SU-DHL-6 (cell line): Measurements from ENCODE around the gene AKR1C1.
"Not testable (repeated sequence)": the region's sequence is repeated elsewhere in the genome, so short reads cannot be mapped to it uniquely, and the experiment has no call there.

Source experiments
- H2AFZ ChIP-seq: fragments of 200-600 bp; sonication (generic); 2 replicates; pipeline ENCODE4 v1.6.1; 2014; ENCODE audit warnings: low read depth, mild to moderate bottlenecking, moderate library complexity, mixed read lengths, antibody characterized with exemption, low read length; ENCODE audit not compliant: severe bottlenecking
- H3F3A ChIP-seq: fragments of 200-600 bp; shearing (Covaris generic); 2 replicates; pipeline ENCODE4 v1.6.0; 2016; ENCODE audit warnings: antibody characterized with exemption, mild to moderate bottlenecking; ENCODE audit not compliant: insufficient read depth
- H3K27ac ChIP-seq: fragments of 200-600 bp; sonication (generic); 2 replicates; pipeline ENCODE4 v1.5.1; 2016; ENCODE audit warnings: low read depth, mild to moderate bottlenecking, low read length, moderate library complexity, mixed read lengths
- H3K27me3 ChIP-seq: fragments of 200-600 bp; sonication (generic), shearing (Covaris generic); 2 replicates; pipeline ENCODE4 v1.6.0; 2014; ENCODE audit warnings: mild to moderate bottlenecking, low read length
- H3K36me3 ChIP-seq: fragments of 200-600 bp; sonication (generic); 2 replicates; pipeline ENCODE4 v1.6.1; 2014; ENCODE audit warnings: mild to moderate bottlenecking, low read length, mixed read lengths
- H3K4me2 ChIP-seq: fragments of 300-600, 200-600 bp; shearing (Covaris generic), sonication (generic); 2 replicates; pipeline ENCODE4 v1.6.0; 2014; ENCODE audit warnings: low read length, low read depth, mild to moderate bottlenecking; ENCODE audit not compliant: poor library complexity, severe bottlenecking
- H3K4me3 ChIP-seq: fragments of 200-600 bp; sonication (generic); 2 replicates; pipeline ENCODE4 v1.5.1; 2014; ENCODE audit warnings: antibody characterized with exemption, low read length, mild to moderate bottlenecking, mixed read lengths; ENCODE audit not compliant: insufficient read depth, poor library complexity, severe bottlenecking
- H3K79me2 ChIP-seq: fragments of 200-600 bp; sonication (generic); 2 replicates; pipeline ENCODE4 v1.6.1; 2014; ENCODE audit warnings: mild to moderate bottlenecking, low read length, moderate library complexity; ENCODE audit not compliant: insufficient read depth
- H3K9ac ChIP-seq: fragments of 200-600 bp; sonication (generic); 2 replicates; pipeline ENCODE4 v1.7.0; 2014; ENCODE audit warnings: mild to moderate bottlenecking, low read length
- H3K9me2 ChIP-seq: fragments of 200-600 bp; sonication (generic); replicated peaks from 2 replicates; pipeline ENCODE4 v1.6.1; 2014; ENCODE audit warnings: low read length; ENCODE audit not compliant: insufficient read depth
- H3K9me3 ChIP-seq: fragments of 200-600 bp; sonication (generic); 2 replicates; pipeline ENCODE4 v1.6.1; 2014; ENCODE audit warnings: low read length, mixed read lengths; ENCODE audit not compliant: insufficient read depth
- H4K20me1 ChIP-seq: fragments of 200-600 bp; sonication (generic); 2 replicates; pipeline ENCODE4 v1.6.1; 2014; ENCODE audit warnings: low read depth, mild to moderate bottlenecking, antibody characterized with exemption, low read length, moderate library complexity, mixed read lengths
- EZH2phosphoT487 ChIP-seq: fragments of 200-600 bp; sonication (generic), shearing (Covaris generic); conservative IDR thresholded peaks from 2 replicates; pipeline ENCODE4 v1.6.1; 2018; ENCODE audit warnings: mild to moderate bottlenecking, antibody characterized with exemption, low read length, moderate library complexity, mixed read lengths
- TF ChIP-seq, protein P1 (sequence below): fragments of 200-600 bp; sonication (generic); IDR thresholded peaks from one replicate; pipeline ENCODE4 v1.5.1; 2017; ENCODE audit warnings: antibody characterized with exemption, mild to moderate bottlenecking, low read length, moderate library complexity; ENCODE audit not compliant: insufficient read depth, poor library complexity, severe bottlenecking

AKR1C1 gene

DNA sequence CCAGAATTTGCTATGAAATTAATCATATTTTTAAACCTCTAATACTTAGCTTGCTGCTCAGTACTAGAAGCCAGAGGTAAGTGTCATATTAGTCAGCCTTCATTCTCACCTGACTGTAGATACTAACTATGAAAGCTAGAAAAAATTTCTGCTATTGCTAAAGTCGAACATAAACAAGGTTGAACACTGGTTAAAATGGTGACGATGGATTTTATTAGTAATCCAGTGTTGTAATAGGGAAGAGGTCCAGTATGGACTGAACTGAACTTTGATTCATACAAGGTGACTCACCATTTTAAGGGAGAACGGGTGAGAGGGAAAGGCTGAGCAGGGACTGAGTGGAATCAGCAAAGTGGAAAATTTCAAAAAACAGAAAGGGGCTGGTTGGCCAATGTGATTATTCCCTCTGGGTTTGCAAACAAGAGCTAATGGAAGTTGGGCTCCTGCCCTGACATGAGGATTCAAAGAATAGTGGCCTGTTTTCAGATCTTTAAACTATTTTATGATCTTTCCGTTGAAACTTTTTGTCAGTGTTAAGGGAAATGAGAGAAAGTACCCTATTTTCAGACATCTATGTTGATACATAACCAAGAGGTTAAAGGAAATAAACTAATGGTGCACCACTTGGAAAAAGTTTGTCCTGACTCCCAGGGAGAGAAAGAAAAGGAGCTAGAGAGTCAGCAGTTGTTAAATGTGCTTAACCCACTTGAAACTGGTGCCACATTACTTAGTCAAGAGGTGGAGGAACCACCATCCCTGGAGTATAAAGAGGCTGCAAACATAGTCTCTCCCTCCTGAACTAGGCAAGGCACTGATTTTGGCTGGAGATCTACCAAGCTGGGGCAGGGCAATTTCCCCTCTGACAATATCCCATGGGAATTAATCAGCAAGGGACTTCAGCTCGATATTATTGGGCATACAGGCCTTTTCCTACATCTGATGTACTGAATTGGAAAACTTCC, 15.3 kb upstream of the AKR1C1 start:
- Histone ChIP-seq H3K9ac (no peak overlapping the region), H3K79me2 (no peaks in the 10 kb centered on the region), H3K4me2 (no peak overlapping the region), H3K27me3 (no peaks in the 10 kb centered on the region), H4K20me1 (no peaks in the 10 kb centered on the region), H3K9me3 (no peaks in the 10 kb centered on the region), H3K27ac (no peak overlapping the region), H2AFZ (no peak overlapping the region), H3F3A (no peaks in the 10 kb centered on the region), H3K36me3 (no peaks in the 10 kb centered on the region), H3K9me2 (no peaks in the 10 kb centered on the region), H3K4me3 (no peak overlapping the region)
- TF ChIP-seq, protein P1, sequence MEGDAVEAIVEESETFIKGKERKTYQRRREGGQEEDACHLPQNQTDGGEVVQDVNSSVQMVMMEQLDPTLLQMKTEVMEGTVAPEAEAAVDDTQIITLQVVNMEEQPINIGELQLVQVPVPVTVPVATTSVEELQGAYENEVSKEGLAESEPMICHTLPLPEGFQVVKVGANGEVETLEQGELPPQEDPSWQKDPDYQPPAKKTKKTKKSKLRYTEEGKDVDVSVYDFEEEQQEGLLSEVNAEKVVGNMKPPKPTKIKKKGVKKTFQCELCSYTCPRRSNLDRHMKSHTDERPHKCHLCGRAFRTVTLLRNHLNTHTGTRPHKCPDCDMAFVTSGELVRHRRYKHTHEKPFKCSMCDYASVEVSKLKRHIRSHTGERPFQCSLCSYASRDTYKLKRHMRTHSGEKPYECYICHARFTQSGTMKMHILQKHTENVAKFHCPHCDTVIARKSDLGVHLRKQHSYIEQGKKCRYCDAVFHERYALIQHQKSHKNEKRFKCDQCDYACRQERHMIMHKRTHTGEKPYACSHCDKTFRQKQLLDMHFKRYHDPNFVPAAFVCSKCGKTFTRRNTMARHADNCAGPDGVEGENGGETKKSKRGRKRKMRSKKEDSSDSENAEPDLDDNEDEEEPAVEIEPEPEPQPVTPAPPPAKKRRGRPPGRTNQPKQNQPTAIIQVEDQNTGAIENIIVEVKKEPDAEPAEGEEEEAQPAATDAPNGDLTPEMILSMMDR = no peak
- TF ChIP-seq EZH2phosphoT487 = no peak

GRCh38 chr10:4951512-4952162, 11.6 kb upstream of the AKR1C1 start:
- H3K4me2 ChIP-seq, H3K27ac ChIP-seq, H3F3A ChIP-seq, H3K27me3 ChIP-seq, H3K9ac ChIP-seq, H3K4me3 ChIP-seq, H4K20me1 ChIP-seq, H3K9me3 ChIP-seq, H3K9me2 ChIP-seq, H3K79me2 ChIP-seq, H2AFZ ChIP-seq, H3K36me3 ChIP-seq: not testable (repeated sequence)

DNA sequence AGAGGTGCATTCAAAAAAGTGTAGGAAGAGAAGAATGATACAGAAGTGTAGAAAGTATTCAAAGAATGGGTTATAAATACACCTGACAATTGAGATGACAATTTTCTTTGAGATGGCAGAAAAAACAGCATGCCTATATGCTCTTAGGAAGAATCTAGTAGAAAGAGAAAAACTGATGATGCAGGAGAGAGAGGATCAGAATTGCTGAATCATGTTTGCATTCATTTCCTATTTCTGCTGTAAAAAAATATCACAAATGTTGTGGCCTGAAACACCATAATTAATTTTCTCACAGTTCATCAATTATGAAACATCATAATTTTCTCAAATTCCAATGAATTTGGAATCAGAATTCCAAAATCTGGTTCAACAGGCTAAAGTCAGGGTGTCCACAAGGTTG, 9.8 kb upstream of the AKR1C1 start:
- H3K27me3 ChIP-seq = no peaks in the 10 kb centered on the region
- no peak for TF ChIP-seq EZH2phosphoT487
- TF ChIP-seq, protein P1 = no peak

GRCh38 chr10:4956088-4956487, 7.1 kb upstream of the AKR1C1 start:
- not testable (repeated sequence) for H3K79me2 ChIP-seq, H3K27me3 ChIP-seq, H3K9ac ChIP-seq, H3K9me2 ChIP-seq, H3K9me3 ChIP-seq, H3F3A ChIP-seq, H3K4me3 ChIP-seq, H3K4me2 ChIP-seq, H2AFZ ChIP-seq, H3K36me3 ChIP-seq, H4K20me1 ChIP-seq, H3K27ac ChIP-seq

More for the DNA sequence above, 9.8 kb upstream of the AKR1C1 start:
- Histone ChIP-seq H3K27ac (no peak overlapping the region), H3K79me2 (no peaks in the 10 kb centered on the region), H3K9me2 (no peaks in the 10 kb centered on the region), H3K9ac (no peak overlapping the region), H4K20me1 (no peaks in the 10 kb centered on the region), H3F3A (no peaks in the 10 kb centered on the region), H3K9me3 (no peaks in the 10 kb centered on the region), H3K4me3 (no peak overlapping the region), H3K4me2 (no peak overlapping the region), H3K36me3 (no peaks in the 10 kb centered on the region), H2AFZ (no peak overlapping the region)

DNA sequence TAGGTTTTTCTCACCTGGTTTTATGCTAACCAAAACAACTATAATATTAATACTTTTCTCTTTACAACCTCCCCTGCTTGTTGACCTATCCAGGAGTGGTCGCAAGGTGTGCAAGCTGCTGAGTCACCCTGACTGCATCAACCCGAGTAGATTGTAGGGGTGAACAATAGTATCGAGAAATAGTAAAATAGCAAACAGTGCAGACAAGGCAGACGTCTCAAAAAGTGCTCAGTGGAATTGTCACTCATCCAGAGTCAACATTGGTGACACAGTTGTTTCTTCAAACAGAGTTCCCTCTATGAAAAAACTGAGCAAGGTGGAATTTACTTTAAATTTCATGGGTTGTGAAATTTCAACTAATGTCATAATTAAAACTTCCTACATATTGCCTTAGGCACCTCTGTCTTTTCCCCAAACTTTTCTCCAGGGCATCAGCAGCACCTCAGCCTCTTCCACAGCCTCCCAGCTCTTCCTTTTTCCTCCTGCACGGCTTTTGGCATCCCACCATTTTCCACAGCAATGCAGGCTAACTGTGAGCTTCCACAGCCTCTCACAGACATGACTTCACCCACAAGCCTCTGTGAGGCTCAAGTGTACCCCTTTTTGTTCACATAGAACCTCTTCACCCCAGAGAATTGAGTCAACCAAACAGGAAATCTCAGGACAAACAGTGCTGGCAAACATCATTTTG, 6.1 kb upstream of the AKR1C1 start:
- not testable (repeated sequence) for H3K79me2 ChIP-seq, H3K27ac ChIP-seq, H3F3A ChIP-seq, H3K36me3 ChIP-seq, H3K9ac ChIP-seq, H4K20me1 ChIP-seq, H3K9me2 ChIP-seq, H2AFZ ChIP-seq, H3K4me3 ChIP-seq, H3K27me3 ChIP-seq, H3K9me3 ChIP-seq, H3K4me2 ChIP-seq

GRCh38 chr10:4961558-4961957, 1.7 kb upstream of the AKR1C1 start:
- H3K4me3 ChIP-seq, H3K4me2 ChIP-seq, H3K27ac ChIP-seq, H2AFZ ChIP-seq, H3K36me3 ChIP-seq, H4K20me1 ChIP-seq, H3K9me2 ChIP-seq, H3F3A ChIP-seq, H3K27me3 ChIP-seq, H3K9ac ChIP-seq, H3K79me2 ChIP-seq, H3K9me3 ChIP-seq: not testable (repeated sequence)
